Kidney (tissue), 14 donors: Measurements from ENCODE around the gene DNAJA4. TPM values are rescaled to one million over a fixed set of nuclear protein-coding genes. Genes with fewer than 3 reads are reported as not detected.

Experiments used
- DNase-seq, 5 donors: peaks; one replicate each; pipeline ENCODE4 v3.0.0-alpha.2; 2013 to 2020
- FAIRE-seq: peaks from 2 replicates; lab custom pipeline; 2012; peaks lifted over from hg19 to GRCh38; lab: Jason Lieb, UNC
- H3K27ac ChIP-seq, 2 donors: one replicate each; pipeline ENCODE4 v1.7.0; 2013; ENCODE audit warnings: low read depth in 2 of 2, low read length in 2 of 2, inconsistent platforms in 1 of 2
- H3K27me3 ChIP-seq: one replicate; pipeline ENCODE4 v1.7.1; 2013; ENCODE audit warnings: low read length, inconsistent platforms; ENCODE audit not compliant: control insufficient read depth, insufficient read depth
- H3K36me3 ChIP-seq, 3 donors: one replicate each; pipeline versions ENCODE4 v1.7.0 to v1.7.1; 2013; ENCODE audit warnings: low read length in 3 of 3, control low read depth in 1 of 3, inconsistent platforms in 1 of 3; ENCODE audit not compliant: insufficient read depth in 3 of 3, control insufficient read depth in 2 of 3
- H3K4me1 ChIP-seq, 3 donors: one replicate each; pipeline versions ENCODE4 v1.7.0 to v1.7.1; 2013; ENCODE audit warnings: low read length in 3 of 3, inconsistent platforms in 1 of 3, low read depth in 1 of 3; ENCODE audit not compliant: control insufficient read depth in 2 of 3, insufficient read depth in 2 of 3
- H3K4me3 ChIP-seq, 3 donors: one replicate each; pipeline versions ENCODE4 v1.7.0 to v1.8.1; 2013; ENCODE audit warnings: low read length in 3 of 3, control low read depth in 1 of 3, inconsistent platforms in 1 of 3
- H3K9ac ChIP-seq, 3 donors: one replicate each; pipeline versions ENCODE4 v1.7.0 to v1.7.1; 2013; ENCODE audit warnings: low read length in 3 of 3, control low read depth in 1 of 3, inconsistent platforms in 1 of 3
- H3K9me3 ChIP-seq, 3 donors: one replicate each; pipeline versions ENCODE4 v1.7.0 to v1.7.1; 2013; ENCODE audit warnings: low read length in 3 of 3, control low read depth in 1 of 3, inconsistent platforms in 1 of 3; ENCODE audit not compliant: control insufficient read depth in 2 of 3, insufficient read depth in 1 of 3
- CTCF ChIP-seq: IDR thresholded peaks from 3 replicates; pipeline ENCODE4 v1.5.1; 2012; ENCODE audit warnings: mild to moderate bottlenecking, moderate library complexity, borderline replicate concordance; ENCODE audit not compliant: insufficient read depth; ENCODE audit errors: extremely low read depth
- intact Hi-C: fragments of 100-400 bp; cut with DNase I; formaldehyde crosslinking; loops from one replicate; pipeline ENCODE4 v1.11.1; 2022
- polyA plus RNA-seq: library from polyadenylated mRNA; stranded (reverse); fragments of 350-450 nt; fragmentation: Illumina TruSeq; extraction: RNeasy Lipid Tissue Mini Kit (QIAGEN cat#74804); gene quantifications from one replicate; pipeline ENCODE4 v1.2.3, GENCODE V29; 2014; ENCODE audit warnings: low read depth, low replicate concordance; ENCODE audit not compliant: insufficient read depth
- total RNA-seq: library from RNA; stranded (reverse); fragmentation: NEBNext Ultra II Directional; extraction: Animal tissue kit (Norgen Biotek cat#: 25700); gene quantifications from one replicate; pipeline ENCODE4 v1.2.1, GENCODE V29; 2021
- donor health status: control.
- donor health status: control.
- donor health status: control.
- donor health status: control.
- donor health status: control.
- donor health status: DM: yes; HTN: yes; CAD: no.
- donor health status: Normal renal cell carcinoma (clear cell type).

The DNAJA4 gene
- total and polyA plus RNA-seq, 2 donors from 2014 or later, result 19.9 to 31.1 TPM

- Histone ChIP-seq H3K4me1 (no peaks in the 10 kb centered on the region), H3K27me3 (no peaks in the 10 kb centered on the region), H3K27ac (no peak overlapping the region), H3K36me3 (no peaks in the 10 kb centered on the region), H3K9me3 (no peaks in the 10 kb centered on the region), H3K9ac (no peak overlapping the region), H3K4me3 (no peak overlapping the region)
- DNase-seq, result peak in 2 of 5 donors; percentile 18 to 40
- FAIRE-seq, result no peak
- TF ChIP-seq CTCF, result no peak
- intact Hi-C loops, result no loop called here
Observed at GRCh38 chr15:78301828-78302227, 37.5 kb downstream of the DNAJA4 start.

GRCh38 chr15:78302579-78303312, 38.4 kb downstream of the DNAJA4 start:
- intact Hi-C loops, result no loop called here
- H3K9me3 ChIP-seq, result no peaks in the 10 kb centered on the region
- no peak for TF ChIP-seq CTCF
- H3K27me3 ChIP-seq, result no peaks in the 10 kb centered on the region
- H3K4me3 ChIP-seq, result no peak overlapping the region
- no peaks in the 10 kb centered on the region for H3K36me3 ChIP-seq
- FAIRE-seq (no peak), DNase-seq (no peak)
- H3K9ac ChIP-seq, result no peak overlapping the region
- no peak overlapping the region for H3K27ac ChIP-seq
- H3K4me1 ChIP-seq, result no peaks in the 10 kb centered on the region

- DNase-seq (no peak), FAIRE-seq (no peak)
- no peaks in the 10 kb centered on the region for H3K9me3 ChIP-seq
- TF ChIP-seq CTCF, result no peak
- H3K9ac ChIP-seq, result no peak overlapping the region
- H3K27ac ChIP-seq, result no peak overlapping the region
- no peaks in the 10 kb centered on the region for H3K4me1 ChIP-seq
- no peak overlapping the region for H3K4me3 ChIP-seq
- intact Hi-C loops, result loop anchor here (5.0 kb wide), 1 partner anchor 113 kb away; no protein-coding TSS in a partner anchor
- H3K36me3 ChIP-seq, result no peaks in the 10 kb centered on the region
- H3K27me3 ChIP-seq, result no peaks in the 10 kb centered on the region
Observed at GRCh38 chr15:78304216-78305066, 40.1 kb downstream of the DNAJA4 start.
